ENCODE measurements around the gene KBTBD8.

- TF ChIP-seq EZH2 (IDR thresholded peaks at IDR 0.05; ENCODE audit: insufficient read depth, low read length) = no peak
- TF ChIP-seq, protein P1, sequence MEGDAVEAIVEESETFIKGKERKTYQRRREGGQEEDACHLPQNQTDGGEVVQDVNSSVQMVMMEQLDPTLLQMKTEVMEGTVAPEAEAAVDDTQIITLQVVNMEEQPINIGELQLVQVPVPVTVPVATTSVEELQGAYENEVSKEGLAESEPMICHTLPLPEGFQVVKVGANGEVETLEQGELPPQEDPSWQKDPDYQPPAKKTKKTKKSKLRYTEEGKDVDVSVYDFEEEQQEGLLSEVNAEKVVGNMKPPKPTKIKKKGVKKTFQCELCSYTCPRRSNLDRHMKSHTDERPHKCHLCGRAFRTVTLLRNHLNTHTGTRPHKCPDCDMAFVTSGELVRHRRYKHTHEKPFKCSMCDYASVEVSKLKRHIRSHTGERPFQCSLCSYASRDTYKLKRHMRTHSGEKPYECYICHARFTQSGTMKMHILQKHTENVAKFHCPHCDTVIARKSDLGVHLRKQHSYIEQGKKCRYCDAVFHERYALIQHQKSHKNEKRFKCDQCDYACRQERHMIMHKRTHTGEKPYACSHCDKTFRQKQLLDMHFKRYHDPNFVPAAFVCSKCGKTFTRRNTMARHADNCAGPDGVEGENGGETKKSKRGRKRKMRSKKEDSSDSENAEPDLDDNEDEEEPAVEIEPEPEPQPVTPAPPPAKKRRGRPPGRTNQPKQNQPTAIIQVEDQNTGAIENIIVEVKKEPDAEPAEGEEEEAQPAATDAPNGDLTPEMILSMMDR (IDR thresholded peaks at IDR 0.05; ENCODE audit: insufficient read depth, low read depth, low read length) = no peak
Measured at GRCh38 chr3:67033079-67033478, 35.0 kb downstream of the KBTBD8 start.
